Liver (tissue), 9 donors: ENCODE measurements around the gene FKBP14. TPM values are rescaled to one million over a fixed set of nuclear protein-coding genes. Genes with fewer than 3 reads are reported as not detected.
"Not testable (repeated sequence)": the region's sequence is repeated elsewhere in the genome, so short reads cannot be mapped to it uniquely, and the experiment has no call there.

Experiments used
- DNase-seq: peaks from one replicate; pipeline ENCODE4 v3.0.0-alpha.2; 2017; ENCODE audit warnings: low spot score
- H3K27ac ChIP-seq, 2 donors: one replicate each; pipeline ENCODE4 v1.7.0; 2013; ENCODE audit warnings: inconsistent platforms in 2 of 2, low read length in 2 of 2, control low read depth in 1 of 2, low read depth in 1 of 2, mild to moderate bottlenecking in 1 of 2
- H3K27me3 ChIP-seq, 4 donors: one replicate each; pipeline versions ENCODE4 v1.6.1 to v1.7.0; 2013; ENCODE audit warnings: low read length in 3 of 4, inconsistent platforms in 1 of 4, mild to moderate bottlenecking in 1 of 4, moderate library complexity in 1 of 4; ENCODE audit not compliant: control insufficient read depth in 4 of 4, insufficient read depth in 4 of 4
- H3K36me3 ChIP-seq, 4 donors: one replicate each; pipeline versions ENCODE4 v1.6.1 to v1.7.0; 2013; ENCODE audit warnings: low read length in 3 of 4, mild to moderate bottlenecking in 3 of 4, low read depth in 1 of 4, moderate library complexity in 1 of 4; ENCODE audit not compliant: control insufficient read depth in 4 of 4, insufficient read depth in 3 of 4
- H3K4me1 ChIP-seq, 4 donors: one replicate each; pipeline versions ENCODE4 v1.6.1 to v1.7.0; 2013; ENCODE audit warnings: low read length in 3 of 4, mild to moderate bottlenecking in 3 of 4, moderate library complexity in 1 of 4; ENCODE audit not compliant: control insufficient read depth in 4 of 4, insufficient read depth in 4 of 4
- H3K4me3 ChIP-seq, 3 donors: one replicate each; pipeline versions ENCODE4 v1.6.1 to v1.7.0; 2013; ENCODE audit warnings: low read length in 3 of 3, control low read depth in 1 of 3, low read depth in 1 of 3, mild to moderate bottlenecking in 1 of 3
- H3K9ac ChIP-seq, 2 donors: one replicate each; pipeline ENCODE4 v1.7.0; 2013; ENCODE audit warnings: low read length in 2 of 2, mild to moderate bottlenecking in 2 of 2, moderate library complexity in 2 of 2, control low read depth in 1 of 2, low read depth in 1 of 2
- H3K9me3 ChIP-seq, 4 donors: one replicate each; pipeline versions ENCODE4 v1.6.1 to v1.7.0; 2013; ENCODE audit warnings: low read length in 3 of 4; ENCODE audit not compliant: control insufficient read depth in 4 of 4
- ATF3 ChIP-seq: IDR thresholded peaks from 2 replicates; pipeline ENCODE4 v1.6.1; 2016; ENCODE audit warnings: antibody characterized with exemption
- CTCF ChIP-seq: fragments of 150-350 bp; IDR thresholded peaks from 2 replicates; pipeline ENCODE4 v1.5.1; 2017; ENCODE audit warnings: improper control_type of control experiment, low read depth, low read length; ENCODE audit not compliant: missing input control
- EGR1 ChIP-seq, 2 donors: IDR thresholded peaks; 2 replicates each; pipeline ENCODE4 v1.6.1; 2016 to 2018; ENCODE audit warnings: antibody characterized with exemption in 2 of 2, low read depth in 2 of 2
- FOXA1 ChIP-seq: IDR thresholded peaks from 2 replicates; pipeline ENCODE4 v1.6.1; 2016; ENCODE audit warnings: antibody characterized with exemption
- FOXA2 ChIP-seq: IDR thresholded peaks from 2 replicates; pipeline ENCODE4 v1.6.1; 2016; ENCODE audit warnings: antibody characterized with exemption
- GABPA ChIP-seq, 2 donors: IDR thresholded peaks in 1 of 2; conservative IDR thresholded peaks in 1 of 2; 2 replicates each; pipeline ENCODE4 v1.6.1; 2016; ENCODE audit warnings: antibody characterized with exemption in 2 of 2, mild to moderate bottlenecking in 1 of 2, moderate library complexity in 1 of 2
- HNF4A ChIP-seq, 2 donors: conservative IDR thresholded peaks; 2 replicates each; pipeline ENCODE4 v1.6.1; 2016; ENCODE audit warnings: antibody characterized with exemption in 2 of 2, mild to moderate bottlenecking in 2 of 2
- HNF4G ChIP-seq: IDR thresholded peaks from 2 replicates; pipeline ENCODE4 v1.6.1; 2016; ENCODE audit warnings: antibody characterized with exemption
- JUND ChIP-seq, 2 donors: IDR thresholded peaks; 2 replicates each; pipeline ENCODE4 v1.6.1; 2016; ENCODE audit warnings: antibody characterized with exemption in 2 of 2
- MAX ChIP-seq: IDR thresholded peaks from 2 replicates; pipeline ENCODE4 v1.6.1; 2016; ENCODE audit warnings: antibody characterized with exemption
- RAD21 ChIP-seq, 2 donors: IDR thresholded peaks; 2 replicates each; pipeline ENCODE4 v1.6.1; 2016; ENCODE audit warnings: antibody characterized with exemption in 2 of 2, mild to moderate bottlenecking in 2 of 2
- REST ChIP-seq: IDR thresholded peaks from 2 replicates; pipeline ENCODE4 v1.6.1; 2016; ENCODE audit warnings: antibody characterized with exemption, mild to moderate bottlenecking
- RXRA ChIP-seq, 2 donors: IDR thresholded peaks; 2 replicates each; pipeline ENCODE4 v1.6.1; 2017 to 2018; ENCODE audit warnings: antibody characterized with exemption in 2 of 2, mild to moderate bottlenecking in 1 of 2
- SP1 ChIP-seq: IDR thresholded peaks from 2 replicates; pipeline ENCODE4 v1.6.1; 2018; ENCODE audit warnings: antibody characterized with exemption, mild to moderate bottlenecking
- TAF1 ChIP-seq: conservative IDR thresholded peaks from 2 replicates; pipeline ENCODE4 v1.6.1; 2016; ENCODE audit warnings: antibody characterized with exemption, mild to moderate bottlenecking
- YY1 ChIP-seq: IDR thresholded peaks from 2 replicates; pipeline ENCODE4 v1.6.1; 2016; ENCODE audit warnings: antibody characterized with exemption, mild to moderate bottlenecking
- ZBTB33 ChIP-seq: IDR thresholded peaks from 2 replicates; pipeline ENCODE4 v1.6.1; 2016; ENCODE audit warnings: antibody characterized with exemption
- WGBS: extraction: QIAGEN DNeasy Blood & Tissue Kit; methylation state at CpG from one replicate; pipeline ENCODE4 v1.1.7; 2013; 5-methylcytosine and 5-hydroxymethylcytosine counted together
- polyA plus RNA-seq, 2 donors: library from polyadenylated mRNA; stranded (reverse) in 1 of 2; unstranded in 1 of 2; fragments of 200-250 nt in 1 of 2; fragments of >200 nt in 1 of 2; fragmentation: Nextera tagmentation in 1 of 2; extraction: Ambion mirVana in 1 of 2; gene quantifications; one replicate each; pipeline versions ENCODE4 v1.2.1 to v1.2.3, GENCODE V29; 2013 to 2015
- total RNA-seq, 2 donors: library from RNA; depleted of rRNA; stranded (reverse); fragments of >200 nt; gene quantifications; one replicate each; pipeline ENCODE4 v1.2.3, GENCODE V29; 2014
- donor health status: healthy.
- donor health status: healthy.
- donor health status: healthy.
- donor health status: healthy.
- donor health status: healthy.

Gene FKBP14
- total and polyA plus RNA-seq, 4 donors, result 2.6 to 6.1 (median 3.5) TPM

- H3K4me1 ChIP-seq, result no peaks in the 10 kb centered on the region
- H3K9ac ChIP-seq, result no peak overlapping the region
- no peaks in the 10 kb centered on the region for H3K9me3 ChIP-seq
- H3K27me3 ChIP-seq, result no peaks in the 10 kb centered on the region
- no peak for TF ChIP-seq ATF3
- TF ChIP-seq HNF4A (conservative IDR thresholded peaks at IDR 0.05), result no peak
- no peak for TF ChIP-seq GABPA (IDR thresholded peaks at IDR 0.05 in 1 of 2, conservative IDR thresholded peaks at IDR 0.05 in 1 of 2)
- no peak for TF ChIP-seq SP1
- no peak for TF ChIP-seq FOXA1
- TF ChIP-seq MAX, result no peak
- no peak for TF ChIP-seq REST
- no peak for TF ChIP-seq YY1
- TF ChIP-seq HNF4G, result no peak
- TF ChIP-seq EGR1 (IDR thresholded peaks at IDR 0.05; ENCODE audit: low read depth in 2 of 2), result no peak
- no peak for TF ChIP-seq ZBTB33
- TF ChIP-seq RAD21 (IDR thresholded peaks at IDR 0.05), result no peak
- TF ChIP-seq RXRA (IDR thresholded peaks at IDR 0.05), result no peak
- no peak for TF ChIP-seq JUND (IDR thresholded peaks at IDR 0.05)
- no peak for TF ChIP-seq TAF1
- no peak for TF ChIP-seq CTCF
- WGBS, result 61% methylated on average over 3 of the region's 3 CpGs
- no peak overlapping the region for H3K27ac ChIP-seq
- H3K4me3 ChIP-seq, result no peak overlapping the region
- no peak for DNase-seq
- no peaks in the 10 kb centered on the region for H3K36me3 ChIP-seq
Observed at GRCh38 chr7:29965030-29965429, 61.5 kb downstream of the FKBP14 start.

- Histone ChIP-seq H3K4me3 (no peak overlapping the region), H3K36me3 (no peaks in the 10 kb centered on the region), H3K27me3 (peaks cover 0 to 4% (median 0%) of the 10 kb centered on the region in 4 donors), H3K9me3 (no peaks in the 10 kb centered on the region), H3K4me1 (no peaks in the 10 kb centered on the region), H3K9ac (no peak overlapping the region), H3K27ac (no peak overlapping the region)
- no peak for DNase-seq
- WGBS, result 95% methylated on average over 1 of the region's 1 CpG
- TF ChIP-seq MAX (no peak), GABPA (IDR thresholded peaks at IDR 0.05 in 1 of 2, conservative IDR thresholded peaks at IDR 0.05 in 1 of 2) (no peak), CTCF (no peak), FOXA1 (no peak), YY1 (no peak), FOXA2 (no peak)
Observed at GRCh38 chr7:29962035-29962434, 64.5 kb downstream of the FKBP14 start.

- not testable (repeated sequence) for H3K4me3 ChIP-seq, H3K4me1 ChIP-seq, H3K27ac ChIP-seq, DNase-seq, H3K27me3 ChIP-seq, H3K9ac ChIP-seq, H3K36me3 ChIP-seq, H3K9me3 ChIP-seq
- WGBS, result 96% methylated on average over 16 of the region's 19 CpGs
Observed at GRCh38 chr7:29961611-29962010, 64.9 kb downstream of the FKBP14 start.
